ENCODE results near the gene NUP42. TPM values are rescaled to one million over a fixed set of nuclear protein-coding genes. Genes with fewer than 3 reads are reported as not detected.
A peak's percentile ranks its signal among the peaks of the same experiment; 100 is the strongest.

NUP42 gene
- total RNA-seq (2016; rRNA removed; fragmentation: Illumina TruSeq; extraction: Trizol) (51.5 and 52.4 TPM in 2 replicates), polyA plus RNA-seq (2011; rRNA removed) (32.0 and 36.0 TPM in 2 replicates), polyA minus RNA-seq (2011; rRNA and poly(A)+ RNA removed; ENCODE audit: low replicate concordance) (22.5 and 54.5 TPM in 2 replicates), Bru-seq, nascent RNA (percentile 87 among the genes with signal in this experiment), BruChase-seq, experiment 1, labeled RNA remaining after a 6-hour chase (percentile 78 among the genes with signal in this experiment), BruChase-seq, experiment 2, labeled RNA remaining after a 2-hour chase (percentile 83 among the genes with signal in this experiment)
- total RNA-seq (2016; cell fraction: cytosol; rRNA removed; fragmentation: Illumina TruSeq; extraction: Trizol; ENCODE audit: low read depth), result 24.7 and 27.5 TPM in 2 replicates
- 49.6 and 61.4 TPM in 2 replicates for total RNA-seq (2016; cell fraction: insoluble cytoplasmic fraction; rRNA removed; fragmentation: Illumina TruSeq; extraction: Trizol)
- total RNA-seq (2016; cell fraction: membrane; rRNA removed; fragmentation: Illumina TruSeq; extraction: Trizol), result 26.3 and 27.3 TPM in 2 replicates
- total RNA-seq (2016; cell fraction: nucleus; rRNA removed; fragmentation: Illumina TruSeq; extraction: Trizol), result 34.0 and 44.6 TPM in 2 replicates
- polyA plus RNA-seq (2011; cell fraction: cytosol; rRNA removed), result 16.8 and 20.6 TPM in 2 replicates
- polyA plus RNA-seq (2011; cell fraction: nucleus; rRNA removed), result 29.9 and 32.4 TPM in 2 replicates
- polyA plus RNA-seq (2012), result 15.7 and 29.1 TPM in 2 replicates
- 6.8 and 7.9 TPM in 2 replicates for polyA plus RNA-seq (2016; cell fraction: cytosol; fragmentation: Illumina TruSeq; extraction: Trizol; ENCODE audit: low read depth)
- 38.1 and 39.9 TPM in 2 replicates for polyA plus RNA-seq (2016; cell fraction: insoluble cytoplasmic fraction; fragmentation: Illumina TruSeq; extraction: Trizol; ENCODE audit: low read depth)
- polyA plus RNA-seq (2016; cell fraction: membrane; fragmentation: Illumina TruSeq; extraction: Trizol; ENCODE audit: low read depth), result 10.4 and 13.5 TPM in 2 replicates
- polyA plus RNA-seq (2016; cell fraction: nucleus; fragmentation: Illumina TruSeq; extraction: Trizol; ENCODE audit: insufficient read depth, low read depth), result 47.6 and 52.3 TPM in 2 replicates
- 12.1 and 18.3 TPM in 2 replicates for polyA minus RNA-seq (2011; cell fraction: cytosol; rRNA and poly(A)+ RNA removed)
- polyA minus RNA-seq (2011; cell fraction: nucleus; rRNA and poly(A)+ RNA removed), result 27.0 and 29.6 TPM in 2 replicates
- long read RNA-seq, experiment 1, transcript NUPL2-201 (7 exons, 1,795 nt), result major isoform, 26 of 35 reads
- long read RNA-seq, experiment 1, partial matches to known transcripts, result 0 of 35 reads
- long read RNA-seq, experiment 1, other reads (novel, unspliced or antisense), result 7 of 35 reads
- long read RNA-seq, experiment 2, transcript NUPL2-201 (7 exons, 1,795 nt), result major isoform, 11 of 22 reads
- long read RNA-seq, experiment 2, partial matches to known transcripts, result 4 of 22 reads
- long read RNA-seq, experiment 2, other reads (novel, unspliced or antisense), result 6 of 22 reads

DNA sequence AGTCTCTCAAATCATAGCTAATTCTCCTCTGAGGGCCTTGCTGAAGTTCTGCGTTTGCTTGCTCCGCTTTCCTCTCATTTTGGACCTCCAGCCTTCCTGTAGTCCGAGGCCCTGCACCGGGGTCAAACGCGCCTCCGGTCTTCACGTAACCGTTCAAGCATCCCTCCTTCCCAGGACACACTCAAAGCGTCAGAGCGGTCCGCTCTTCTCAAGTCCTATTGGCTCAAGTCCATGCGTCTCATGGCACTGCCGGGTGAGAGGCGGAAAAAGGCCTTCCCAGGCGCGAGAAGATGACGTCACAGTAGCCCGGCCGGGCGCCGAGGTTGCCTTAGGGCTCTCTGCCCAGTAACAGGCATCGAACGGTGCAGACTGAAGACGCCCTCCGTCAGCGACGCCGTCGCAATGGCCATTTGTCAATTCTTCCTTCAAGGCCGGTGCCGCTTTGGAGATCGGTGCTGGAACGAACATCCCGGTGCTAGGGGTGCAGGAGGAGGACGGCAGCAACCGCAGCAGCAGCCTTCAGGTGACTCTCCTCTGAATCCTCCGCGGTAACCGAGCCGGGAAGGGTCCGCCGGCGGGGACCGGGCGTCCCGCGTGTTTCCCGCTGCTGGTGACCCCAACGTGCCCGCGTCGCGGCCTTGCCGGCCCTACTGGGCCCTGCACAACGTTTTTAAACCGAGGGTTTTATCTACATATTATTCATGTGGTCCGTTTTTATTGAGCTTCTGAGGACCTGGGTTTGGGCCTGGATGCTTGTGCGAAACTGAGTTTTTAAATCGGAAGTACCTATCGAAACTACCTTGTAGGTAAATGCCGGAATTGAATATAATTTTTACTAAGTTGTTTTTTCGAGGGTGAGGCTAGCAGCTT, at the start of gene NUP42:
TSS of gene NUP42 (plus strand) at position 365 of the 870 bp plus-strand sequence. CDS start at position 403, 38 bp downstream.
- H3K4me1 ChIP-seq (ENCODE audit: insufficient read depth, low read length), result peaks cover 34% of the 10 kb centered on the region
- DNase-seq (ENCODE audit: low spot score) (peak; percentile 99), ATAC-seq (peak; percentile 98), FAIRE-seq (peak; percentile 90)
- no peaks in the 10 kb centered on the region; the same call in 1 of the 2 replicates for H4K20me1 ChIP-seq (ENCODE audit: insufficient read depth, low read length)
- TSS peak; percentile 77 for BruUV-seq (replicated peaks)
- WGBS (ENCODE audit: low lambda C conversion rate), result 1% methylated on average over 30 of the region's 63 CpGs
- H2AFZ ChIP-seq (ENCODE audit: low read length), result peak within 1 kb of the TSS; percentile 99
- POLR2A ChIA-PET, result interaction anchor here (0.9 to 1.2 kb wide), 2 partner anchors 76 kb away, joined by 5 read pairs; partner anchors contain the start of gene KLHL7
- CTCF ChIA-PET (ENCODE audit: low intra/inter-chr PET ratio, low total read pairs), result no interaction called here
- peak within 1 kb of the TSS; percentile 91 for H3K4me2 ChIP-seq (ENCODE audit: low read depth, low read length)
- peak within 1 kb of the TSS; percentile 86 for H3K9ac ChIP-seq (ENCODE audit: insufficient read depth, low read depth, low read length)
- no peaks in the 10 kb centered on the region; a peak in 1 of 5 replicates for H3K27me3 ChIP-seq (ENCODE audit: control insufficient read depth in 1 of 2, insufficient read depth in 2 of 2, low read length in 2 of 2)
- H3K4me3 ChIP-seq (replicated peaks in 1 of 3; ENCODE audit: insufficient read depth in 1 of 3, low read depth in 2 of 3, low read length in 3 of 3), result peak within 1 kb of the TSS; percentile 89 to 98 (median 92)
- intact Hi-C loops (cut with micrococcal nuclease; ENCODE audit: unreplicated experiment), result loop anchor here (1.0 to 10.0 kb wide), 4 partner anchors 77 to 363 kb away; partner anchors contain the start of genes IGF2BP3 and KLHL7
- H3K9me3 ChIP-seq (ENCODE audit: low read length), result no peaks in the 10 kb centered on the region
- H3K36me3 ChIP-seq (replicated peaks in 1 of 2; ENCODE audit: control insufficient read depth in 1 of 2, insufficient read depth in 2 of 2, low read length in 2 of 2), result peaks cover 0 to 11% of the 10 kb centered on the region in 2 experiments; a peak in 2 of 5 replicates
- peak within 1 kb of the TSS; percentile 90 for H3K27ac ChIP-seq (ENCODE audit: extremely low read length, insufficient read depth, low read length)
- in situ Hi-C loops (cut with HindIII; ENCODE audit: extremely low pct_ligation_motif_present, low pct_unique_long_range_greater_than_20kb), result loop anchor here (5.0 kb wide), 1 partner anchor 75 kb away; the partner anchor contains the start of gene KLHL7
- peaks cover 39% of the 10 kb centered on the region for H3K79me2 ChIP-seq (ENCODE audit: insufficient read depth, low read length)
- TF ChIP-seq SRY (CRISPR knock-in tag; IDR thresholded peaks at IDR 0.05) (no peak), SNAPC2 (CRISPR knock-in tag; IDR thresholded peaks at IDR 0.05) (peak; percentile 91), ZBTB42 (CRISPR knock-in tag; IDR thresholded peaks at IDR 0.05) (0 out of 2 replicates have a peak, but pooled peaks have one; percentile 71), NR1H2 (CRISPR knock-in tag; IDR thresholded peaks at IDR 0.05; ENCODE audit: borderline replicate concordance, low read depth) (no peak), ZNF569 (CRISPR knock-in tag; IDR thresholded peaks at IDR 0.05; ENCODE audit: borderline replicate concordance) (no peak), RFX3 (CRISPR knock-in tag; IDR thresholded peaks at IDR 0.05) (no peak), ELK4 (CRISPR knock-in tag; IDR thresholded peaks at IDR 0.05; ENCODE audit: borderline replicate concordance) (no peak), SP5 (CRISPR knock-in tag; IDR thresholded peaks at IDR 0.05; ENCODE audit: borderline replicate concordance, low read depth) (0 out of 2 replicates have a peak, but pooled peaks have one; percentile 9), TBP (CRISPR knock-in tag; IDR thresholded peaks at IDR 0.05) (no peak), PAX8 (CRISPR knock-in tag; IDR thresholded peaks at IDR 0.05; ENCODE audit: borderline replicate concordance) (0 out of 2 replicates have a peak, but pooled peaks have one; percentile 60), ZFP36 (IDR thresholded peaks at IDR 0.05; ENCODE audit: borderline replicate concordance, low read depth, low read length, partially characterized antibody) (no peak), ZNF34 (CRISPR knock-in tag; IDR thresholded peaks at IDR 0.05; ENCODE audit: borderline replicate concordance) (peak; percentile 91; the same call in 1 of the 2 replicates)
- TF ChIP-seq, protein P1, sequence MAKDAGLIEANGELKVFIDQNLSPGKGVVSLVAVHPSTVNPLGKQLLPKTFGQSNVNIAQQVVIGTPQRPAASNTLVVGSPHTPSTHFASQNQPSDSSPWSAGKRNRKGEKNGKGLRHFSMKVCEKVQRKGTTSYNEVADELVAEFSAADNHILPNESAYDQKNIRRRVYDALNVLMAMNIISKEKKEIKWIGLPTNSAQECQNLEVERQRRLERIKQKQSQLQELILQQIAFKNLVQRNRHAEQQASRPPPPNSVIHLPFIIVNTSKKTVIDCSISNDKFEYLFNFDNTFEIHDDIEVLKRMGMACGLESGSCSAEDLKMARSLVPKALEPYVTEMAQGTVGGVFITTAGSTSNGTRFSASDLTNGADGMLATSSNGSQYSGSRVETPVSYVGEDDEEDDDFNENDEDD (CRISPR knock-in tag; IDR thresholded peaks at IDR 0.05; ENCODE audit: borderline replicate concordance), result peak; percentile 93; the same call in 1 of the 2 replicates

Data from HepG2 (cell line).